KMS-11 (cell line): Measurements from ENCODE around the gene POLR3K.

Experiments used
- H2AFZ ChIP-seq: fragments of 200-600 bp; sonication (generic); 2 replicates; pipeline ENCODE4 v1.6.1; 2016; ENCODE audit warnings: antibody characterized with exemption, mixed run types, low read depth
- H3K27ac ChIP-seq: fragments of 200-600 bp; sonication (generic); 2 replicates; pipeline ENCODE4 v1.6.1; 2016; ENCODE audit warnings: mild to moderate bottlenecking, mixed run types
- H3K27me3 ChIP-seq: fragments of 200-600 bp; sonication (generic); 2 replicates; pipeline ENCODE4 v1.6.1; 2017; ENCODE audit warnings: mild to moderate bottlenecking, low read depth, mixed run types, moderate library complexity; ENCODE audit not compliant: insufficient read depth
- H3K36me3 ChIP-seq: fragments of 200-600 bp; sonication (generic); 2 replicates; pipeline ENCODE4 v1.6.1; 2017; ENCODE audit warnings: mild to moderate bottlenecking, mixed run types; ENCODE audit not compliant: insufficient read depth
- H3K4me1 ChIP-seq: fragments of 200-600 bp; sonication (generic); 2 replicates; pipeline ENCODE4 v1.6.1; 2016; ENCODE audit warnings: mild to moderate bottlenecking, low read depth, mixed run types; ENCODE audit not compliant: poor library complexity, severe bottlenecking
- H3K4me2 ChIP-seq: fragments of 200-600 bp; sonication (generic); 2 replicates; pipeline ENCODE4 v1.7.0; 2016; ENCODE audit warnings: mild to moderate bottlenecking, mixed run types
- H3K4me3 ChIP-seq: fragments of 200-600 bp; sonication (generic); IDR thresholded peaks from 2 replicates; pipeline ENCODE4 v1.6.1; 2017; ENCODE audit warnings: low read depth, low read length, mixed read lengths; ENCODE audit not compliant: insufficient read depth
- H3K79me2 ChIP-seq: fragments of 200-600 bp; sonication (generic); 2 replicates; pipeline ENCODE4 v1.6.1; 2016; ENCODE audit warnings: low read depth, mixed run types; ENCODE audit not compliant: insufficient read depth
- H3K9ac ChIP-seq: fragments of 200-600 bp; sonication (generic); 2 replicates; pipeline ENCODE4 v1.6.1; 2016; ENCODE audit warnings: mild to moderate bottlenecking, mixed run types
- H4K20me1 ChIP-seq: fragments of 200-600 bp; sonication (generic); 2 replicates; pipeline ENCODE4 v1.6.1; 2016; ENCODE audit warnings: mild to moderate bottlenecking, mixed run types; ENCODE audit not compliant: insufficient read depth
- CTCF ChIP-seq: fragments of 200-600 bp; sonication (generic); conservative IDR thresholded peaks from 2 replicates; pipeline ENCODE4 v1.6.1; 2017; ENCODE audit warnings: low read depth, mild to moderate bottlenecking, antibody characterized with exemption, low read length, moderate library complexity, mixed read lengths

Gene POLR3K

GRCh38 chr16:97822-98221 is 44.4 kb upstream of the POLR3K start:
- no peak for TF ChIP-seq CTCF
- H3K79me2 ChIP-seq: no peaks in the 10 kb centered on the region
- H3K9ac ChIP-seq: no peak overlapping the region
- H3K4me2 ChIP-seq: no peak overlapping the region
- H3K36me3 ChIP-seq: no peaks in the 10 kb centered on the region
- H3K4me1 ChIP-seq: peaks cover 19% of the 10 kb centered on the region
- H4K20me1 ChIP-seq: no peaks in the 10 kb centered on the region
- H2AFZ ChIP-seq: no peak overlapping the region
- H3K27ac ChIP-seq: no peak overlapping the region
- no peak overlapping the region for H3K4me3 ChIP-seq
- no peaks in the 10 kb centered on the region for H3K27me3 ChIP-seq

- H3K36me3 ChIP-seq: no peaks in the 10 kb centered on the region
These were observed 43.5 kb upstream of the POLR3K start for GRCh38 chr16:96935-97381.

DNA sequence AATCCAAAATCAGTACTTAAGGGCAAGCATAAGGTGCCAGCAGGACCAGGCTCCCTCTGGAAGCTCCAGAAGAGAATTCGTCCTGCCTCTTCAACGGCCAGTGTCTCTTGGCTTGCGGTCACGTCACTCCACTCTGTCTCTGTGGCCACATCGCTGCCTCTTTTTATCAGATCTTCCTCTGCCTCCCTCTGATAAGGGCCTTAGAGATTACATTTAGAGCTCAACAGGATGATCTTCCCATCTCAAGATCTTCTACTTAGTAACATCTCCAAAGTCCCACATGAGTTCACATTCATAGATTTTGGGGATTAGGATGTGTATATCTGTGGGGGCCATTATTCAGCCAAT is 41.5 kb upstream of the POLR3K start:
- Histone ChIP-seq H3K27me3 (no peaks in the 10 kb centered on the region), H3K4me2 (no peak overlapping the region), H3K4me1 (peaks cover 27% of the 10 kb centered on the region), H3K27ac (no peak overlapping the region), H2AFZ (no peak overlapping the region), H3K4me3 (no peak overlapping the region), H3K79me2 (no peaks in the 10 kb centered on the region), H3K9ac (no peak overlapping the region), H3K36me3 (no peaks in the 10 kb centered on the region), H4K20me1 (no peaks in the 10 kb centered on the region)
- no peak for TF ChIP-seq CTCF

More at GRCh38 chr16:96935-97381, 43.5 kb upstream of the POLR3K start:
- H2AFZ ChIP-seq: no peak overlapping the region
- H3K4me1 ChIP-seq: peaks cover 19% of the 10 kb centered on the region
- peak; percentile 99 for TF ChIP-seq CTCF
- no peaks in the 10 kb centered on the region for H3K27me3 ChIP-seq
- no peak overlapping the region for H3K4me2 ChIP-seq
- H3K4me3 ChIP-seq: no peak overlapping the region
- no peaks in the 10 kb centered on the region for H4K20me1 ChIP-seq
- no peaks in the 10 kb centered on the region for H3K79me2 ChIP-seq
- H3K27ac ChIP-seq: no peak overlapping the region
- H3K9ac ChIP-seq: no peak overlapping the region

DNA sequence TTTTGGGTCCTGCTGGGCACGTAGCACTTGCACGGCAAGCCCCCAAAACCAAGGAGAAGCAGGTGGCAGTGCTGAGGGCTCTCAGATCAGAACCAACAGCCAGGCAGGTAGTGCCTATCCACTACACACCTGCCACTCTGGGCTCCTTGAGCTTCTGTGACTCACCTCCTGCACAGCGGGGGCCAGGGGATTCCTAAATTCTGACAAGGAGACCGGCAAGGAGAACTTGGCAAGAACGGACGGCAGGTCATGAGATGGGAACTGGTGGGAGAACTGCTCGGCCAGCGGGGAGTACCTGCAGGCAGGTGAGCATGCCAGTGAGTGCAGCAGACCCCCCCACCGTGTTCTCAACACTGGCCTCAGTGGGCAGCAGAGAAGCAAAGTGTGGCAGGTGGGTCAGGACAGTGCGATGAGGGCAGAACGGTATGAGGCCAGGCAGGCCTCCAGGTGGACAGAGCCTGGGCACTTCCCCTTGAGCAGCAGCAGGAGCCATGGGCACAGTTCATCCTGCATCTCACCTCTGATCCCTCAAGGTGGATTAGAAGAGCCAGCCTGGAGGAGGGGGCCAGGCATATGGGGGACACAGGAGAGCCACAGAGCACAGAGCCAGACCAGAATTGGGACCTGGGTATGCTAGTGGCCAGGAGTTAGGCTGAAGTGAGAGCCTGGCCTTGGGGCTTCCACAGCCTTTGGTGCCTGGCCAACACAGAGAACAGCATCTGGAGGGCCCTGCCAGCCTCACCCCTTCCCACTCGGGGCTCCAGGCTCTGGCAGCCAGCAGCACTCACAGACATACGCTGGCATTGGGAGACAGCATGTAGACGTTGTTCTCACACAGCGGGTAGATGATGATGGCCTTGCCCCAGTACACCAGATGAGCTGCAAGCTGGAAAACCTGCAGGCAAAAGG is 39.3 kb upstream of the POLR3K start:
- Histone ChIP-seq H4K20me1 (no peaks in the 10 kb centered on the region), H3K4me2 (no peak overlapping the region), H3K4me1 (peaks cover 13% of the 10 kb centered on the region), H3K27ac (no peak overlapping the region; the same call in 1 of the 2 replicates), H2AFZ (no peak overlapping the region), H3K4me3 (no peak overlapping the region), H3K36me3 (no peaks in the 10 kb centered on the region), H3K9ac (no peak overlapping the region), H3K27me3 (no peaks in the 10 kb centered on the region), H3K79me2 (no peaks in the 10 kb centered on the region)
- TF ChIP-seq CTCF: no peak
